Smooth muscle cell of bladder (primary cell): Measurements from ENCODE around the gene TSHZ1. TPM values are rescaled to one million over a fixed set of nuclear protein-coding genes. Genes with fewer than 3 reads are reported as not detected.

Experiments
- total RNA-seq: library from RNA; depleted of rRNA; stranded (reverse); fragments of >200 nt; gene quantifications from 2 replicates; pipeline ENCODE4 v1.2.3, GENCODE V29; 2014

TSHZ1 gene, protein sequence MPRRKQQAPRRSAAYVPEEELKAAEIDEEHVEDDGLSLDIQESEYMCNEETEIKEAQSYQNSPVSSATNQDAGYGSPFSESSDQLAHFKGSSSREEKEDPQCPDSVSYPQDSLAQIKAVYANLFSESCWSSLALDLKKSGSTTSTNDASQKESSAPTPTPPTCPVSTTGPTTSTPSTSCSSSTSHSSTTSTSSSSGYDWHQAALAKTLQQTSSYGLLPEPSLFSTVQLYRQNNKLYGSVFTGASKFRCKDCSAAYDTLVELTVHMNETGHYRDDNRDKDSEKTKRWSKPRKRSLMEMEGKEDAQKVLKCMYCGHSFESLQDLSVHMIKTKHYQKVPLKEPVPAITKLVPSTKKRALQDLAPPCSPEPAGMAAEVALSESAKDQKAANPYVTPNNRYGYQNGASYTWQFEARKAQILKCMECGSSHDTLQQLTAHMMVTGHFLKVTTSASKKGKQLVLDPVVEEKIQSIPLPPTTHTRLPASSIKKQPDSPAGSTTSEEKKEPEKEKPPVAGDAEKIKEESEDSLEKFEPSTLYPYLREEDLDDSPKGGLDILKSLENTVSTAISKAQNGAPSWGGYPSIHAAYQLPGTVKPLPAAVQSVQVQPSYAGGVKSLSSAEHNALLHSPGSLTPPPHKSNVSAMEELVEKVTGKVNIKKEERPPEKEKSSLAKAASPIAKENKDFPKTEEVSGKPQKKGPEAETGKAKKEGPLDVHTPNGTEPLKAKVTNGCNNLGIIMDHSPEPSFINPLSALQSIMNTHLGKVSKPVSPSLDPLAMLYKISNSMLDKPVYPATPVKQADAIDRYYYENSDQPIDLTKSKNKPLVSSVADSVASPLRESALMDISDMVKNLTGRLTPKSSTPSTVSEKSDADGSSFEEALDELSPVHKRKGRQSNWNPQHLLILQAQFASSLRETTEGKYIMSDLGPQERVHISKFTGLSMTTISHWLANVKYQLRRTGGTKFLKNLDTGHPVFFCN (N-terminal part only)
- 4.1 and 4.8 TPM in 2 replicates for total RNA-seq

GRCh38 chr18:75210274-75211001, at the start of gene TSHZ1:
TSHZ1 (plus strand) TSS chr18:75210797; CDS start chr18:75211877, 1,080 bp downstream.

DNA sequence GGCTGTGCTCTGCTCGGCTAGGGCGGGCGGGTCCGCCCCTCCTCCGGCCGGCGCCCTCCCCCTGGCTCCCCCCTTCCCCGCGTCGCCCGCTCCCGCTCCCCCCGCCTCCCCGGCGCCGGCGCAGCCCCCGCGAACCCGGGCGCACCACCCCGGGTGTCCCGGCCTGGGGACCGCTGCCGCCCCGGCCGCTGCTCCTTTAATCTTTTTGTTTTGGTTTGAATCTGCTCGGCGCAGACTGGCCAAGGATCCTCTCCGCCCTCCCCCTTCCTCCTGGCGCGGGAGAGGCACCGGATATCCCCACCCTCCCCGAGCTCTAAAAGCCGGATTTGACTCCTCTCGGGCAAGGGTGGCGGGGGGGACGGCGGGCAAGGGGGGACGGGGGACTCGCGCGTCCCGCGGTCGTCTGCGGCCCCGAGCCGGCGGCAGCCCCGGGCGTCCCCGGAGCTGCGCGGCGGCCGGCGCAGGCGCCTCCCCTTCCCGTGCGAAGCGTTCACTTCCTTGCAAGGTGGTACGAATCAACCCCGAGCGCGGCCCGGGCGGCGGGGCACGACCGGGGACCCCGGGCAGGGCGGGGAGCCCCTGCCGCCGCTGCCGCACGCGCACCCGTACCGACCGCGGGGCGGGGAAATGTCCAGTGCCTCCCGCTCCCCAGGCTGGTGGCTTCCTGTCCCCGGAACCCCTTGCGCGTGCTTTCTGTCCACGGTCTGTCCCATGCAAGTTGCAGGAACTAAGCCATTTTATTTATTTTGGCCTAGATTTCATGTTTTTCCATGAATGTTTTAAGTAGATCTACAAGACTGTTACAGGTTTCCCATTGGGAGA, 1.3 kb upstream of the TSHZ1 start, which contains the start of gene PTGR3:
Gene PTGR3 (minus strand): TSS at position 11 of the 822 bp plus-strand sequence. CDS start 81 bp downstream, outside the sequence.

Other genes starting within 250 kb of the TSHZ1 start
- 7.7 and 10.4 TPM in 2 replicates for gene PTGR3, start 1.7 kb upstream of the TSHZ1 start, total RNA-seq
- not detected in 2 replicates for gene SMIM21, start 216.9 kb downstream of the TSHZ1 start, total RNA-seq